GM12801 (cell line): ENCODE measurements around the gene GPC6.

Source experiments
- TF ChIP-seq, protein P1 (sequence below): IDR thresholded peaks from one replicate; pipeline ENCODE4 v1.5.1; 2011; ENCODE audit warnings: control low read depth; ENCODE audit not compliant: insufficient read length; ENCODE audit errors: extremely low read depth

Gene GPC6

DNA sequence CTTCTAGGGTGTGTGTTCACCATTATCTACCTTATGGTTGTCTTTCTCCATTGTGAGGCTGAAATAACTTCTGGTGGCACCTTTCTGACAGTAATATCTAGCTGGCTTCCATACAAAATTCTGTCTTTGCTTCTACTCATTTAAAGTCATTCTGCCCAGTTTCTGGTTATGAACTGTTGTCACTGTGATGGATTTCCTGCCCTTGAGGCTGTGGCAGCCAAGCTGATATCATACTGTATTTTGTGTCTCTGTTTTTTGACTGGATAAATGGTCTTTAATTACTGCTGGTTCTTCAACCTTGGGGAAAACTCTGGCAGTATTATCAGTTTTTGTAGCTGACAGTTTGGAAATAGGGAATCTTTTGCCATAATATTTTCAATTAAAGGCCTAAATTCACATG, 233.4 kb downstream of the GPC6 start:
- TF ChIP-seq, protein P1, sequence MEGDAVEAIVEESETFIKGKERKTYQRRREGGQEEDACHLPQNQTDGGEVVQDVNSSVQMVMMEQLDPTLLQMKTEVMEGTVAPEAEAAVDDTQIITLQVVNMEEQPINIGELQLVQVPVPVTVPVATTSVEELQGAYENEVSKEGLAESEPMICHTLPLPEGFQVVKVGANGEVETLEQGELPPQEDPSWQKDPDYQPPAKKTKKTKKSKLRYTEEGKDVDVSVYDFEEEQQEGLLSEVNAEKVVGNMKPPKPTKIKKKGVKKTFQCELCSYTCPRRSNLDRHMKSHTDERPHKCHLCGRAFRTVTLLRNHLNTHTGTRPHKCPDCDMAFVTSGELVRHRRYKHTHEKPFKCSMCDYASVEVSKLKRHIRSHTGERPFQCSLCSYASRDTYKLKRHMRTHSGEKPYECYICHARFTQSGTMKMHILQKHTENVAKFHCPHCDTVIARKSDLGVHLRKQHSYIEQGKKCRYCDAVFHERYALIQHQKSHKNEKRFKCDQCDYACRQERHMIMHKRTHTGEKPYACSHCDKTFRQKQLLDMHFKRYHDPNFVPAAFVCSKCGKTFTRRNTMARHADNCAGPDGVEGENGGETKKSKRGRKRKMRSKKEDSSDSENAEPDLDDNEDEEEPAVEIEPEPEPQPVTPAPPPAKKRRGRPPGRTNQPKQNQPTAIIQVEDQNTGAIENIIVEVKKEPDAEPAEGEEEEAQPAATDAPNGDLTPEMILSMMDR: no peak

GRCh38 chr13:93462151-93462550, 235.5 kb downstream of the GPC6 start:
- TF ChIP-seq, protein P1: no peak

- TF ChIP-seq, protein P1: no peak
Observed at GRCh38 chr13:93466502-93467036, 240.0 kb downstream of the GPC6 start.

DNA sequence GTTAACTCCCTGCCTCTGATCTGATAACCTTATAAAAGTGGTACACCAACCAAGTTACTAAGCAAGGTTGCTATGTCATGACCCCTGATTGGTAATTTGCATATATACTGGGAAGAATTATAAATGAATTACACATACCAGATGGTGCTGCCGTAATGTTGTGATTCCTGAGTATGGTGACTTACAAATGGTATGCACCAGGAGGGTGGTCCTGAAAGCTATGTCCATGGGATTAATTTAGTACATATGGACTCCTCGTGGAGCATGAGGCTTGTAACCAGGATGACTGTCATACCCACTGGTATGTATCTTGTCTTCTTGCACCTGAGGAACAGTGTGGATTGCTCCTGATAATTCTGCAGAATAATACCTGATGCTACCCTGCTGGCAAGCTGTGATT, 240.6 kb downstream of the GPC6 start:
- TF ChIP-seq, protein P1: no peak

- TF ChIP-seq, protein P1: no peak
Observed at GRCh38 chr13:93468433-93468832, 241.8 kb downstream of the GPC6 start.

GRCh38 chr13:93472296-93472695, 245.7 kb downstream of the GPC6 start:
- TF ChIP-seq, protein P1: no peak

DNA sequence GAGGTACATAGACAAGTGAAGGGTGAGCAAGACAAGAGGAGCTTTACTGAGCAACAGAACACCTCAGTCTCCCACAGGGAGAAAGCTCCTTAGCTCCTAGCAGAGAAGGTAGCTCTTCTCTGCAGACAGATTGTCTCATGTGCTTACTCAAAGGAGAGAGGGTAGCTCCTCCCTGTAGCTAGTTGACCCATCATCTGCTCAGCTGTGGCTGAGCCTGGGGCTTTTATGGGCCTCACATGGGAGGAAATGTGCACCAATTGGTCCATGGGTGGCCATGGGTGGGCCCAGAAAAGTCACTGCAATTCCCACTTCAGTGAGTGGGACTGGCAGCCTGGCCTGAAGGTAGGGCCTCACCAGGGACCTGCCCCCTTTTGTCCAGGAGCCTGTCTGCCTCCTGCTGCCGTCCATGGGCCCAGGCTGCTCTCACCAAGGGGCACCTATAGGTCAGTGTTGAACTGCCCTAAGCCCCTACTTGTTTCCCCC, 246.2 kb downstream of the GPC6 start:
- TF ChIP-seq, protein P1: no peak
